C4-2B (cell line): ENCODE measurements around the gene YWHAG.

Experiments used
- CTCF ChIP-seq: fragments of 450-650 bp; conservative IDR thresholded peaks from 2 replicates; pipeline ENCODE4 v1.5.1; 2017; ENCODE audit warnings: mild to moderate bottlenecking
- ZFX ChIP-seq: fragments of 450-650 bp; IDR thresholded peaks from 2 replicates; pipeline ENCODE4 v1.6.1; 2017

- TF ChIP-seq CTCF (no peak), ZFX (no peak)
Measured at GRCh38 chr7:76292213-76292573, 66.6 kb downstream of the YWHAG start.
